GM19463 (cell line): ENCODE measurements around the gene INA.

Experiments
- ATAC-seq: cut with Tn5 transposase; IDR thresholded peaks from one replicate; pipeline ENCODE4 v1.9.1; 2021; ENCODE audit warnings: mild to moderate bottlenecking, moderate library complexity; ENCODE audit not compliant: unreplicated experiment

INA gene

DNA sequence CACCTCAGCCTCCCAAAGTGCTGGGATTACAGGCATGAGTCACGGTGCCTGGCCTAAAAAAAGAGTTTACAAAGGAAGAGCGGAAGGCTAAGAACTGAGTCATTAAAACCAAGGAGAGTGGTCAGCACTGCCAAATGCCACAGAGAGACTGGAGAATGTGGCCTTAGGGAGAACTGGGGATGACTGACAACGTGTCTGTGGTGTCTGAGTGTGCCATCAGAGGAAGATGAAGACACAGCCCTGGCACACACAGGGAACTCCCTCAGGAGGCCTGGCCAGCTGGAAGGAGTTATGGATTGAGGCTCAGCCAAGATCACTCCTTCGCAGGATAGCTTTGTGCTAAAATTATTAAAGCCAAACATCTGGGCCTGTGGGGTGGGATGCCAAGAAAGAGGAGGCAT lies 3.9 kb upstream of the INA start:
- no peak for ATAC-seq

DNA sequence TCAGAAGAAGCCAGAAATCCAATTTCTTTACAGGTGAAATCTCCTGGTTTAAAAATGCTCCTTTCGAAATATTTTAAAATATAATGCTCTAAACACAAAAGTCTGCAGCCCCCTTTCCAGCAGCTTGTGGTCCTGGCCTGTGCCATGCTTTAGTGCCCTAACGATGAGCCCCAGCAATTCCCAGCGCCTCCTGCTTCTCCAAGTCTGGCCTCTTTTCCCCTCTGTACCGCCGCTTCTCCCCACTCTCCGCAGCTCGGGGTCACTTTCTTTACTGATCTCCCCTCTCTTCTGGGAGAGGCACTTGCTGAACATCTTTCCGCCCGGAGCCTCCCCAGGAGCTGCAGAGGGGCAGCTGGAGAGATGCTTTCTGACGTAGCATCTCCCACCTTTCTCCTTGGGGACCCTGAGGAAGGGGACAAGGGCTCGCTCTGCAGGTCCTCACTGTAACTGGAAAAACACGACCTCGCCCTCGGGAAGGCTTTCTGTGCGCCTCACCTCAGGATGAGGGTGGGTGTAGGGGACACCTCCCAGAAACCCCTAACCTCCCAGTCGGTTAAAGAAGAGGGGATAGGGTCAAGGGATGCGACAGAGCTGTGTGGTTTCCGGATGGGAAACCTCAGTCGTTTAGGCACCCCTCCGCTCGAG lies 565 bp upstream of the INA start:
- ATAC-seq = no peak

DNA sequence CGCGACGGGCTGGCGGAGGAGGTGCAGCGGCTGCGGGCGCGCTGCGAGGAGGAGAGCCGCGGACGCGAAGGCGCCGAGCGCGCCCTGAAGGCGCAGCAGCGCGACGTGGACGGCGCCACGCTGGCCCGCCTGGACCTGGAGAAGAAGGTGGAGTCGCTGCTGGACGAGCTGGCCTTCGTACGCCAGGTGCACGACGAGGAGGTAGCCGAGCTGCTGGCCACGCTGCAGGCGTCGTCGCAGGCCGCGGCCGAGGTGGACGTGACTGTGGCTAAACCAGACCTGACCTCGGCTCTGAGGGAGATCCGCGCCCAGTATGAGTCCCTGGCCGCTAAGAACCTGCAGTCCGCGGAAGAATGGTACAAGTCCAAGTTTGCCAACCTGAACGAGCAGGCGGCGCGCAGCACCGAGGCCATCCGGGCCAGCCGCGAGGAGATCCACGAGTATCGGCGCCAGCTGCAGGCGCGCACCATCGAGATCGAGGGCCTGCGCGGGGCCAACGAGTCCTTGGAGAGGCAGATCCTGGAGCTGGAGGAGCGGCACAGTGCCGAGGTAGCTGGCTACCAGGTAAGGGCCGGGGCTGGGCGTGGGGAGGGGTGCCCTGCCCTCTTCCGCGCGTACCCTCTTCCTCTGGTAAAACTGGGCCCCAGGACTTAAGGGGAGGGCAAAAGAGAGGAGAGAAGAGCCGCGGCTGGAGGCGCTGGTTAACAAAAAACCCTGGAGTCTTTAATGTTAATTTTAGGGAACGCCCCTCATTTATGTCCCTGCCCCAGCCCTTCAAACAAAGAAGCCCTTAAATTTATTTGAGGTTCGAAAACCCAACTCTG lies 987 bp downstream of the INA start:
- no peak for ATAC-seq

DNA sequence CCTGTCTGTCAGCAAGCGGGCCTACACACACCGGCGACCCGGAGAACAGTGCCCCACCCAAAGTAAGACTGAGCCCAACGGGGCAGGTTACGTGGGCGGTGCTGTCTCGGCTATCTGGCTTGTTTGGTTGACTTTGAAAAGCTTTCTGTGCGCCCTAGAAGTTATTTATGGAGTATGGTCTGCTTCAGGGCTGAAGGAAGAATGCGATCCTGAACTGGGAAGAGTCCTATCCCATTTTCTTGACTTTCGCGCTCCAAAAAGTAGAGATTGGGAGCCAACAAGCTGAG lies 1.5 kb downstream of the INA start:
- ATAC-seq = no peak

DNA sequence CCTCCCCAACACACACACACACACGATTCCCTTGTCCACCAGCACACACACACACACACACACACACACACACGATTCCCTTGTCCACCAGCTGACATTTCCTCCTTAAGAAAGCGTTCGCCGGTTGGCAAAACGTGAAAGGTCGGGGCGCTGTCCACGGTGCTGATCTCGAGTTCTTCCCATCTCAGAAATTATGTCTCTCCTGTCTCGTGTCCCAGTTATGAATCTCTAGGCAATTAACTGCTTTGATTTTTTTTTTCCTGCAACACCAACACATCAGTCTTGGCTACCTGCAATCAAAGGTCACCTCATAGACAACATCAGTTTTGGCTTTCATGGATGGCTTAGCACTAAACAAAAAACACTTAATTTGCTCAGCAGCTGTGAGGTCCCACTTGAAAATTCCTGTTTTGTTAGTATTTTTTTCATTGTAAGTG lies 1.9 kb downstream of the INA start:
- ATAC-seq = no peak

DNA sequence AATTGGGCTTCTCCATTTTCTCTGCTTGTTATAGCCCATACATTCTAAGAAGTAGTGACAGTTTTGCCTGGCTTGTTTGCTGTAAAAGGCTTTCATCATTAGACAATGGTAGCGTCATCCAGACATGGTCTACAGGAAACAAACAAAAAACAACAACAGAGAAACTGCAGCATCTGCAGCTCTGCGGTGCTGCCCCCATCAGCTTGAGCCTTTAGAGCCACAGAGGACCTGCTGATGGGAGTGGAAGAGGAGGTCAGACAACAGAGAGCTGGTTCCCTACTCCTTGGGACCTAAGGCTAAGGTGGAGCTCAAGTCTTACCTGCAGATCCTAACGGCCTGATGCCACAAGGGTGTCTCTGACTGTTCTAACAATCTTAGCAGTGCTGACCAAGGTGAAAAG lies 3.1 kb downstream of the INA start:
- ATAC-seq = no peak

- no peak for ATAC-seq
These were observed 3.6 kb downstream of the INA start for GRCh38 chr10:103280506-103280905.

- no peak for ATAC-seq
These were observed 4.8 kb downstream of the INA start for GRCh38 chr10:103281753-103282152.

DNA sequence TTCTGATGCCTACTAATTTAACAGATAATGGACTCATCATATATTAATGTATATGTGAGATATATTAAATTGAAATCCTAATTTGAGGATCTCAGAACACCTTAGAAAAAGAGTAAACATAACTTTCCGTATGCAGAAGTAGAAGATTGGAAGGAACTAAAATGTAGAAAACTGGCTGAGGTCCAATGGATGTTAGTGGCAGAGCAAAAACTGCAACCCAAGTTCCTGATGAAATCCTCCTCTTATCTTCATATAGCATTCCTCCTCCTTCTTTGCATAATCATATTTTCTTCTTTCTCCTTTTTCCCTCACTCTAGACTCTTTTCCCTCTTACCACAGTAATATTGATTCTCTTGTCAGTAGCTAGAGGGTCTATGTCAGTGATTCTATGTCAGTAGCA lies 6.0 kb downstream of the INA start:
- ATAC-seq = no peak

DNA sequence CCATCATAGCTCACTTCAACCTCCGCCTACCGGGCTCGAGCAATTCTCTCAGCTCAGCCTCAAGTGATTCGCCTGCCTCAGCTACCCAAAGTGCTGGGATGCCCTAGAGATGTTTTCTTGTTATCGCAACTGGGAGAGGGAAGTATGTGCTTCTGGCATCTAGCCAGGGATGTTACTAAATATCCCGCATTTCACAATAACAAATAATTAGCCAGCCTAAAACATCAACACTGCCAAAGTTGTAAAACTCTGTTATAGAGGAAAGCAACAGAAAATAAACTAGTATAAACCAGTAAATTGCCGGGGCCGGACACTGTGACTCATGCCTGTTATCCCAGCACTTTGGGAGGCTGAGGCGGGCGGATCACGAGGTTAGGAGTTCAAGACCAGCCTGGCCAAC lies 7.2 kb downstream of the INA start:
- ATAC-seq = no peak

- no peak for ATAC-seq
These were observed 11.1 kb downstream of the INA start for GRCh38 chr10:103287992-103288391.

GRCh38 chr10:103291588-103291987 lies 14.7 kb downstream of the INA start:
- no peak for ATAC-seq

- no peak for ATAC-seq
These were observed 18.6 kb downstream of the INA start for GRCh38 chr10:103295374-103296015.

DNA sequence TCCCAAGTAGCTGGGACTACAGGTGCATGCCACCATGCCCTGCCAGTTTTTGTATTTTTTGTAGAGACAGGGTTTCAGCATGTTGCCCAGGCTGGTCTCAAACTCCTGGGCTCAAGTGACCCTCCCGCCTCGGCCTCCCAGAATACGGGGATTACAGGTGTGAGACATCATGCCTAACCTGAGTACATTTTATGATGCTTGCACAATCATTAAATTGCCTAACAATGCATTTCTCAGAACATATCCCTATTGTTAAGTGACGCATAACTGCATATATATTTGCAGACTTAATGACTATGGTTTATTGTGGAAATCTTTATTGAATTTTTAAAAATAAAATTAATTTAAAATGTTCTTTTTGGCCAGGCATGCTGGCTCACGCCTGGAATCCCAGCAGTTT lies 30.7 kb downstream of the INA start:
- ATAC-seq = no peak

DNA sequence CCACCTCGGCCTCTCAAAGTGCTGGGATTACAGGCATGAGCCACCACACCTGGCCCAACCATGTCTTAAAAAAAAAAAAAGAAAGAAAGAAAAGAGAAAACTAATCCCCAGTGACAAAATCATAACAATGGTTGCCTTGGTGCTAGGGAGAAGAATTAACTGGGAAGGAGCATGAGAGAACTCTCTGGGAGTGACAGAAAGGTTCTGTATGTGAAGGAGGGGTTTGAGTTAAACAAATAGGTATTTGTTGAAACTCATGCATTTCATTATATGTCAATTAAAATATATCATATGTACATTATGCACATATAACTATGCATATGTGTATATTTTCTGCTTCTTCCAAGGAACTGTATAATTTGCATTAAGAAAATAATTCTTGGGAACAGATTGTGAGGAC lies 33.3 kb downstream of the INA start:
- ATAC-seq = no peak

DNA sequence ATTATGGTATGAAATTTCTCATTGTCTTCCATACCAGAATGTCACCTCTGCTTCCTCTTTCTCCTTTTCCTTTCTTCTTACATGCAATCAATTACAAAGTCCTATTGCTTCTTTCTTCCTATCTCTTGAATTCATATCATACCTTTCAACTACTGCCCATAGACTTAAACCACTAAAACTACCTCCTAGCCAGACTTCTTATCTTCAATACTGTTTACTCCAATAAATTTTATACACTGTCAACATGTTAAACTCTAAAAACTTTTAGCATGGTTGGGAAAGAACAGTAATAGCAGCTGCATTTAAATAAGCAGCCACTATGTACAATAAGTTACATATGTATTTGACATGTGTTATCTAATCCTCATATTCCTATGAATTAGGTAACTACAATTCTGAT lies 39.1 kb downstream of the INA start:
- ATAC-seq = no peak

- no peak for ATAC-seq
These were observed 51.0 kb downstream of the INA start for GRCh38 chr10:103327906-103328305.

DNA sequence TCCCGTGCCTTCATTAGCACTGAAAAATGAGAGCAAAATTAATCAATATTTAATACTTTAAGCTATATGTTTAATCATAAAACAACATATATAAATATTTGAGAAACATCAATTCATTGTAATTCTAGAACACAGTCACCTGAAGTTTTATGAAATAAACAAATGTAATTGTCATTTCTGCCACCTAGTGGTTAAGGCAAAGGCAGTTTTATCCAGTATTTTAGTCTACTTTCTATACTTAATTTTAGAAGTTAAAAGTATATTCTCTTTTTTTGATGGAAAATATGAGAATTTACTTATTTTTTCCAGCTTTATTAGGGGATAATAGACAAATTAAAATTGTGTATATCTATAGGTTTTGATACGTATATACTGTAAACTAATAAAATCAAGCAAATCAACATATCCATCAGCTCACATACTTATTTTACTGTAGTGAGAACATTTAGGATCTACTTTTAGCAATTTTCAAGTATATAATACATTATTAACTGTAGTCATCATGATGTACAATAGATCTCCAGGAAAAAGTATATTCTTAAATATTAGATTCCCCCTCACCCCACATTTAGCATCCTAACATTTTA lies 57.1 kb downstream of the INA start:
- no peak for ATAC-seq

- no peak for ATAC-seq
These were observed 57.6 kb downstream of the INA start for GRCh38 chr10:103334567-103334966.

DNA sequence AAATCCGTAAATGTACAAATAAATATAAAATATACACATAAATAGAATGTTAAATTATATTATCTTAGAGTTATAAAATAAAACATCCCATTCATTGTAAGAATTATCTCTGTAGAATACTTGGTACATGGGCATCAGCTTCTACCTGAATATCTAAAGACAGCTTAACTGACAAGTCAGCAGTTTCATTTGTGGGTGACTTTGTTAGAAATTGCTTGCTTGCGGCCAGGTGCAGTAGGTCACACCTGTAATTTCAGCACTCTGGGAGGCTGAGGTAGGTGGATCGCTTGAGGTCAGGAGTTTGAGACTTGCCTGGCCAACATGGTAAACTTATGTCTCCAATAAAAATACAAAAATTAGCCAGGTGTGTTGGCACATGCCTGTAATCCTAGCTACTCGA lies 59.4 kb downstream of the INA start:
- no peak for ATAC-seq
